Thyroid gland (tissue), 4 donors: ENCODE data around the gene ITM2C.

Experiments
- CTCF ChIP-seq, 6 experiments: fragments of 200-600 bp in 3 of 6; fragments of 450-650 bp in 3 of 6; sonication (generic) in 3 of 6; IDR thresholded peaks; one replicate each; pipeline ENCODE4 v1.5.1; 2016 to 2019; ENCODE audit warnings: antibody characterized with exemption in 6 of 6, mild to moderate bottlenecking in 2 of 6, inconsistent platforms in 1 of 6, moderate library complexity in 1 of 6
- POLR2A ChIP-seq, 2 donors: fragments of 450-650 bp; IDR thresholded peaks; one replicate each; pipeline ENCODE4 v1.6.1; 2017; ENCODE audit warnings: antibody characterized with exemption in 2 of 2, mild to moderate bottlenecking in 2 of 2, moderate library complexity in 1 of 2

GRCh38 chr2:230868947-230869913 is 4.5 kb downstream of the ITM2C start:
- TF ChIP-seq CTCF (IDR thresholded peaks at IDR 0.05) (no peak), POLR2A (IDR thresholded peaks at IDR 0.05) (no peak)
